Activated T-cell treated with anti-CD3 and anti-CD28 coated beads for 4 hours (primary cell): Measurements from ENCODE around the gene SMARCA2.

ENCODE experiments used
- DNase-seq: peaks from one replicate; pipeline ENCODE4 v3.0.0-alpha.2; 2020

SMARCA2 gene

DNA sequence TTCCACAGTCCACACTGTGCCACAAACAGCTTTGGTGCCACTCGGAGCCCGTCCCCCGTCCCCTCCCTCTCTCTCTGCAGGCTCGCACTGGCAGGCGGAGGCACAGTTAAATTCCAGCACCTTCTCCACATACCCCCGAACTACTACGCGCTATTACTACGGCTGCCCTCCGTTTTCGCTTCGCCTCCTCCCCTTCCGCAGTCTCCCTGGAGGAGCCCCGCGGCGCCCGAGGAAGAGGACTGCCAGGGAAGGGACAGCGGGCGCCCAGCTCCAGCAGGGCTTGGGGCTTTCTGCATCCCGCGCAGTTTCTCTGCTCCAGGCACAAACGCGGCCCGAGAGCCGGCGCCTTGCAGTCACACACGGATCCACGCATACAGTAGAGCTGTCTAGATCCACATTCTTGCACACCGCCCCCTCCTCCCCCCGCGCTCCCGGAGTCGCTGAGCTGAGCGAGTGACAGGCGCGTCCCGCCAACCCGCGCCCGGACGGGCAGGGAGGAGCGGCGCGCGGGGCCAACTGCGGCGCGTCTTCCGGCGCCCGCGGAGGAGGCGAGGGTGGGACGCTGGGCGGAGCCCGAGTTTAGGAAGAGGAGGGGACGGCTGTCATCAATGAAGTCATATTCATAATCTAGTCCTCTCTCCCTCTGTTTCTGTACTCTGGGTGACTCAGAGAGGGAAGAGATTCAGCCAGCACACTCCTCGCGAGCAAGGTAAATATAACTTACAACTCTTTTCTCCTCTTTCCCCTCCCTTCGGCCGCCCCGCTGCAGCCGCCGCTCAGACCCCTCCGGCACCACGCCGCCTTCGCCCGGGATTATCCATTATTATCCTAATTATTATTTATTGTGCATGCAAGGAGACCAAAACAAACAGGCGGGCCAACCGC, at the start of gene SMARCA2:
SMARCA2 (plus strand) TSS at position 652 of the 885 bp plus-strand sequence. CDS start 13,676 bp downstream, outside the sequence.
- peak; percentile 95 for DNase-seq

DNA sequence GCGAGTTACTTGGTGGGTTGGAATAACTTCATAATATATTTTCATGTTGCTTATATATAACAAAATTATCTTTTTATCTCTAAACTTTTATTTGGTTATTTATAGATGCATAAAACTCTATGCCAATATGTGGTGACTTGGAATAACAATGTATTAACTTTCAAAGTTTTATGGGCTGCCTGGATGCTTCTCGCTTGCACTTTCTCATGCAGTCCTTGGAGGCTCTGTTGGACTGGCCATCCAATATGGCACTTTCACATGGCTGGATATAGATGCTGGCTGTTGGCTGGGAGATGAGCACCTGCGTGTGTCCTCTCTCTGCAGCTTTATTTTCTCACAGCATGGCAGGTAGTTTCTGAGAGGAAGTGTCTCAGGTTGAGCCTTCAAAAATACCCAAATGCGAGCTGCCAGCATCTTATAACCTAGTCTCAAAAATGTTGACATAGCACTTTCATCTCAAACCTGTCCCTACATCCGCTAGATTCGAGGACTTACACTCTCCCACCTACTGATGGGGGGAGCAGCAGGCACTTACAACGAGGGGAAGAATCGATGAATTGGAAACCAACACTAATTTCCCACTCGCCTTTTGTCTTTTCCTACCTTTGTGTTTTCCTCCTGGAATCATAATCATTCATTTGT, 48.3 kb upstream of the SMARCA2 start:
- DNase-seq = no peak

DNA sequence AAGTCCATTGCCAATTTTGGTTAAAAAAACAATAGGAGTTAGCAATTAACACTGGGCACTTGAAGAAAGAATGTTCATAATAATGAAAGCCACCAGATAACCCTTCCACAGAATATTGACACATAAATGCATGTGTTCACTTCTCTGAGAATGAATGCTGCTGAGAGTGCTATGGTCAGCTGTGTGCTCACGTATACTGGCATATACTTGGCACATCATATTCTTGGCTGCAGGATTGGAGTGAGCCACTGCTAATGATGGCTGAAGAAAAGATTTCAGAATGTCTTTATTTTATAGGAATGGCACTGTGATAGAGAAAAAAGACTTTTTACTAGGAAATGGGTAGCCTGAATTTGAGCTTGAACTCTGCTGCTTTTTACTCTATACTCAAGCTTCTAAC, 46.0 kb upstream of the SMARCA2 start:
- no peak for DNase-seq

DNA sequence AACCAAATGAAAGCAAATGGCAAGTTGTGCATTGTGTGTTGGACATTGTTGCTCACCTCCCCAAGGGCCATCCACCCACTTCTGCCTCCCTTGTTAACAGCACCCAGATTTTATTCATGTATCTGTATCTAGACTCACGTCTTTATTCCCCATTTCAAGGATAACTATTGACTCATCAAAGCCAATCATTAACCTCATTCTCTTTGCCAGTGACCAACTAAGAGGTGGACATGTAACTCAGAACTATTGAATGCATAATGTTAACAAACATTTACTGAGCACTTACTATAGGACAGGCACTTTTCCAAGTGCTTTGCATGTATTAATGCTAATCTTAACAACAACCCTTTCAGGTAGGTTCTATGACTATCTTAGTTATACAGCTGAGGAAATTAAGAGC, 45.2 kb upstream of the SMARCA2 start:
- no peak for DNase-seq

DNA sequence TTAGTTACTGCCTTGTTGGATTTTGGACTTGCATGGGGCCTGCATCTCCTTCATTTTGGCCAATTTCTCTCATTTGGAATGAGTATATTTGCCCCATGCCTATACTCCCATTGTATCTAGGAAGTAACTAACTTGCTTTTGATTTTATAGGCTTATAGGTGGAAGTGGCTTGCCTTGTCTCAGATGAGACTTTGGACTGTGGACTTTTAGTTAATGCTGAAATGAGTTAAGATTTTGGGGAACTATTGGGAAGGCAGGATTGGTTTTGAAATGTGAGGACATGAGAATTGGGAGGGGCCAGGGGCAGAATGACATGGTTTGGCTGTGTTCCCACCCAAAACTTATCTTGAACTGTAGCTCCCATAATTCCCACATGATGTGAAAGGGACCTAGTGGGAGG, 42.5 kb upstream of the SMARCA2 start:
- no peak for DNase-seq

DNA sequence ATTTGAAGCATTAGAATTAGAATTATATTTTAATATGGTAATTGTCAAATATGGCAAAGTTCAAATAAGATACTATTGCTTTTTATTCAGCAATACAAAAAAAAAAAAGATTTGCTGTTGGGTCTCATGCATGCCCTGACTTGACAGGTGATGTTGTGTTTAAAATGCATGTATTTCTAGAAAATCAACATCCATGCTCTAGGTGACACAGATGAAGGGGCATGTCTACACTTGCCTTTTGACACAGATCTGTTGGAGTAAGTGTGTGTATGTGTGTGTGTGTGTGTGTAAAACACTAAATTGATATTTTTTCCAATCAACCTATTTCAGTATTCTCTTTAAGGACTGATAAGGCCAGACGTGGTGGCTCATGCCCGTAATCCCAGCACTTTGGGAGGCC, 38.1 kb upstream of the SMARCA2 start:
- DNase-seq = no peak

DNA sequence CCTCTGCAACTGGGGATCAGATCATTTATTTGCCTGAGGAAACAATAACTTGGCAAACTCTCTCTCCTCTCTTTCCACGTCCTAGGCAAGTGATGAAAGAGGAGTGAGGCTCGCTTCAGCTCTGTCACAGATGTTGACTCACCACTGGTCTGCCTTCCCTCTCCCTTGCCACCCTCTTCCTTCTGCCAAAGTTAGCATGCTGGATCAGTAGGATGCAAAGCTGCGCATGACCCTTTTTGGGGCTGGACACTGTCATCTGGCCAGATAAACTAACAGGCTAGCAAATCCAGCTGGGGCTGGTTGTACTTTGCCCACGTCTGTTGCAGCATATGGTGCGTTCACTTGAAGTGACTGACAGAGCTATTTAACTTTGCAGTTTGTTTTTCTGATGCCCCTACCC, 36.2 kb upstream of the SMARCA2 start:
- no peak for DNase-seq

DNA sequence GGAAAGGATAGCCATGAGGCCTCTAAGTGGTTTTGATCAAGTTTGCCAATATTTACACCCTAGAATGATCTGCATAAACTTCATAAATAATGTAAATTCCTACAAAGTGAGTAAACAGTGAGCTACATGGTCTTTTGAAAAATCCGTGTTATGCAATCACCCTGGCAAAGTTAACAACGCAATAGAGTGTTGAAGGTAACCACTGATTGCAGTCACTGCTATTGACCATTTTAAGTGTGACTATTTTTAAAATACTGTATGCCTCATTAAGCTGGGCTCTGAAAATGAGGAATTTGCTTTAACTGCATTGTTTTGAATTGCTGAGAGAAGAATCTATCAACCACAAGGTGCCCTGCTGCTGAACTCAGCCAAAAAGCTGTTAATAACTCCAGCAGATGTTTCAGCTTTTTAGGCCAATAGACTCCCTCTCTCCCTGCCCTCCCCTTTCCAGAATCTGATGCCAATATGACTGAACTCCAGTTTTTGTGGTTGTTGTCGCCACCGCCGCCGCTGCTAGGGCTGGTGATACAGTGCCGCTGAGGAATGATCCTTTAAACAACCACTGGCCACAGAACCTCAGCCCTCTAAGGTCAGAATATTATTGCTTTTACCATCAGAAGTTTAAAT, 35.3 kb upstream of the SMARCA2 start:
- DNase-seq = no peak

DNA sequence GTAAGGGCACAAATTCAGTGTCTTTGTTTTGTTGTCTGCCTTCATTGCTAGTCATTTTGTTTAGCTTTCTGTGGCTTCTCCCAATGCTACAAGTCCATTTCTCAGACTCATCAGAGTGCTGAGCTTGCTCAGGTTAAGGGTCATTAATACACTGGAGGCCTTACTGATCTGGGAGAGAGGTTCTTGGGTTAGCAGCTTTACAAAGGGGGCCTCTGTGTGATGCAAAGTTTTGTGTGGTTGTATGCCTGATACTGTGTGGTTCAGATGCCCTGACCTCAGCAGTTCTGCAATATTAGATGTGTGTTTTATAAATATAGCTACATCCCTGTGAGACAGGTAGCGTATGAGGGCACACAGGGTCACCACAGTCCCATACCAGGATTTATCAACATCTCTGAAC, 34.8 kb upstream of the SMARCA2 start:
- DNase-seq = no peak

DNA sequence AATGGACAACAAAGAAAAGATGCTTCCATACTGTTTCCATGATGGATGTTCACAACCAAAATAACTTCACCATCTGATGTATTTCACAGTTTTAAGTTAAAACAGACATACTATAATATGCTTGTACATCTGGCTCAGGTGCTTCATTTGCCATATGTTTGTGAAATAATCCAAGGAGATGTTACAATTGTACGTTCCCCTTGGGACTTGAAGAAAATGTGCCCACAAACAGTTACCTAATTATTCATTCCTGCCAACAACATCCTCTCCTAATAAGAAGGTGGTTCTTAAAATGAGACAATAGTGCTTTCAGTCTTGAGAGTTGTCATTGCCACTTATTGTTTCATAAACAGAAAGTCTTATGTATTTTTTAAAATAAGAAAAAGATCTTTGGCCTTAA, 33.1 kb upstream of the SMARCA2 start:
- DNase-seq = no peak

DNA sequence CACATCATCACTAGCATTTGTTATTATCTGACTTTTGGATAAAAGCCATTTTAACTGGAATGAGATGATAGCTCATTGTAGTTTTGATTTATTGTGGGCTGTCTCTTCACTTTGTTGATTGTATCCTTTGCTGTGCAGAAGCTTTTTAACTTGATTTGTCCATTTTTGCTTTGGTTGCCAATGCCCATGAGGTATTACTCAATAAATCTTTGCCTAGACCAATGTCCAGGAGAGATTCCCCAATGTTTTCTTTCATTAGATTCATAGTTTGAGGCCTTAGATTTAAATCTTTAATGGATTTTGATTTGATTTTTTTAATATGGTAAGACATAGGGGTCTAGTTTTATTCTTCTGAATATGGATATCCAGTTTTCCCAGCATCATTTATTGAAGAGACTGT, 28.8 kb upstream of the SMARCA2 start:
- DNase-seq = no peak

DNA sequence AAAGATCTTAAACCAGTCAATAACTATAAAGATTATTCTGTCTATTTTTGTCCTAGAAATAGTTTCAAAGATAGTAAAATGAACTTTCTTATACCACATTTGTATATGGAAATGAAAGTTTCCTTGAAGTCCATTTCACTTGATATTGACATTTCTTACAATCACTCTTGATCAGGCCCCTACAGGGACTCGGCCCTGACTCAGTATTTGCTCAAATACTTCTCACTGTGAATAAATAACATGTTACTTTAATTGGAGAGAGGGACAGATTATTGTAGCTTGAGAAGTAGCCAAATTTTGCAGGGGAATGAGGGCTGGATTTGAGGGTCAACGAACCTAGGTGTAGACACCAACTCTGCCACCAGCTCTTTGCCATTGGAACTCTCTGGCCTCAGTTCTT, 25.6 kb upstream of the SMARCA2 start:
- DNase-seq = no peak

DNA sequence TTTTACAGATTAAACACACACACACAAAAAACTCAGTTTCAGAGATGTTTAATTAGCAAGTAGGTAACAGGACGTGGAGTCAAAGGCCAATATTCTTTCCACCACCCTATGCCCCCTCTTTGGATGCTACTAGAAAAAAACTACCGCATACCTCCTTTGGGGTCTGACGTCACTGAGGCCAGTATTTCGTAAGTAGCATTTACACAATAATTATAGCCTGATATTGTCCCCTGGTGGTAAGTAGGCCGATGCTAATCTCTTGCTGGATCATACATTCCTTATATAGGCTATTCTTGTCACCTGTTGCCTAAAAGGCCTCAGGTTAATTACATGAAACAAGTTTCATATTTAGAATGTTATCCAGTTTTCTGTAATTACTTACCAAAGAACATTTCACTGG, 21.0 kb upstream of the SMARCA2 start:
- no peak for DNase-seq

DNA sequence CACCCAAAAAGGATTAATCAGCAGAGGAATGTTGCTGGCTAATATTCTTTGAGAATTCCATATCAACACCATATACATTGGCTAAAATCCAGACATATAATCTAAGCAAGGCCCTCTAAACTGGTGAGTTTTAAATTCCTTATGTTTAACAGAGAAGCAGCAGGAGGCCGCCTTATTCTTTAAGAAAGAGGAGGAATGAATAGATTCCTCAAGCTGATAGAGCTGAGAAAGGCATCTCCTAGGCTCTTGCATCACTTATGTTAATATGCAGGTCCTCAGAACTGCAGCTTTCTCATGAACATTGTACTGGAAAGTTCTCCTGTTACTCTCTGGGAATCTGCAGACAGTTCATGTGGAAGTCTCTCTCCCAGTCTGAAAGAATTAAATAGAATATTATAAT, 20.1 kb upstream of the SMARCA2 start:
- no peak for DNase-seq

DNA sequence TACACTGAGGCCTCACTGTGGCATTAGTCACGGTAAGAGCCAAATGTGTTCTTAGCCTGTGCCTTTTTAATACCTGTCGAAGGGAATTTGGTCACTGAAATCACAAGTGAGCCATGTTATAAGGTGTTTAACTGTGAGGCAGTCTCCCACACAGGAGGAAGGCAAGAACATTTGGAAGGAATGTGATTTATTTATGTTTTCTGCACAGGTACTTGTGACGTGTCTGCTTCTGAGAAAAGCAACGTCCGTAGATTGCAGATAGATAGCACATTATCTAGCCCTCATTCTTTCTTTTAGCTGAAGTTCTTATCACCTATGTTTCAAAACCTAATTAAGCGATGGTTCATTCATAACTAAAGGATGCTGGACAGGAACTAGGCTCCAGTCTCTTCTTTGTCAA, 19.0 kb upstream of the SMARCA2 start:
- no peak for DNase-seq

DNA sequence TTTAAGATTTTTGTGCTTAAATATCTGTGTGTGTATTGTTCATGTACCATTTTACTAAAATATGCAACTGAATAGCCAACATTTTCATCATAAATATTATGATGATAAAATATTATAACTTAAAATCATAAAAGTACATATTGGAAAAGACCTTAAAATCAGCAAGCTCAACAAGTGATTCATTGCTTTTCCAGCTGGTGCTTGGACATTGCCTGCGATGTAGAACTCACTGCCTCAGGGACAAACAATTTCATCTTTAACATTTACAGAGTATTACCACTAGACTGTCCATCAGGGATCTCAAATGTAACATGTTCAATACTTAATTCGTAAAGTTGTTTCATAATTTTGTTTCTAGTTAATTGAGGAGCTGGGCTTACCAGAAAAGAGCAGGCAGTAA, 17.5 kb upstream of the SMARCA2 start:
- DNase-seq = no peak

DNA sequence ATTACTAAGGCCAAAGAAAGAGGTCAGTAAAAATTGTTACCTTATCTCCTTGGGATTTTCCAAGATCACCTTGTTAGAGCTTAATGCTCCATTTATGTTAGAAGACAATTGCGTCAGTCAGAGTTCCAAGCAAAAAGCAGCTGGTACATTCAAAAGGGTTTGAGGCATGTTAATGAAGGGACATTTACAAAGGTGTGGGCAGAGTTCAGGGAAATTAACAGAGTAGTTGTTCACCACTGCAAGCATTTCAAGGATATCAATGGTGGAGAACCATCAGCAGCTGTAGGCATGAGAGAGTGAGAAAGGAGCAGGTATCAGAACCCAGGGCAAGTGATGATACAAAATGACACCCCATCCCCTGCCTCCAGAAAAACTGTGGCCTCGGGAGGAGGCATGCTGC, 17.0 kb upstream of the SMARCA2 start:
- no peak for DNase-seq

DNA sequence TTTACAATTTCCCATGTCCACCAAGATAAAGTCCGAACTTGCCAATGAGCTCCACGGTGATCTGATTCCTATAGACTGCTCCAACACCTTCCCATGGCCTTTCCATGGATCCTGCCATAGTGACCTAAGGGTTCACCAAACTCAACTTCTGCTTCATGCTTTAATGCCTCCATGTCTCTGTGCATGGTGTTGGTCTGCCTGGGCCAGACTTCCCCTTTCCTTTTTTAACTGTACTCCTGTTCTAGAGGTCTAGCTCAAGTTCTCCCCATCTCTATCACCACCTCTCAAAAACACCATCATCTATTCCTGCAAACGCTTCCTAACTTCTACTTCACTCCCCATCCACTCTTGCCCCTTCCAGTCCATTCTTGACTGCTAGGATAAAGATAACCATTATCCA, 14.8 kb upstream of the SMARCA2 start:
- DNase-seq = no peak

DNA sequence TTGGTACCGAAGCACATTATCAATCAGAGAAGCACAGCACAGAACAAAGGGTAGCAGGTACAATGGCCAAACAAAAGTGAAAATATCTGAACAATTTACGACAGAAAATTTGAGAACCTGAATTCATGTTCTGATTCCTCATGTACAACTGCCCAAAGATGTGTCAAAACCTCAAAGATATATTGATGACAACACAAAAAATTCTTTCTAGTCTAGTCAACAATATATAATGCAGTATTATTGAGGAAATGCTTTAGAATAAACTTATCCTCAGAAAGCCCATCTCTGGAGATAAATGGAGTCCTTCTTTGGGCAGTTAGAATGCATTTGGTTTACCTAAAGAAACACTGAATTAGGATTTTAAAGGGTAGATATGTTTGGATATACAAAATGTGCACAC, 6.8 kb upstream of the SMARCA2 start:
- no peak for DNase-seq

DNA sequence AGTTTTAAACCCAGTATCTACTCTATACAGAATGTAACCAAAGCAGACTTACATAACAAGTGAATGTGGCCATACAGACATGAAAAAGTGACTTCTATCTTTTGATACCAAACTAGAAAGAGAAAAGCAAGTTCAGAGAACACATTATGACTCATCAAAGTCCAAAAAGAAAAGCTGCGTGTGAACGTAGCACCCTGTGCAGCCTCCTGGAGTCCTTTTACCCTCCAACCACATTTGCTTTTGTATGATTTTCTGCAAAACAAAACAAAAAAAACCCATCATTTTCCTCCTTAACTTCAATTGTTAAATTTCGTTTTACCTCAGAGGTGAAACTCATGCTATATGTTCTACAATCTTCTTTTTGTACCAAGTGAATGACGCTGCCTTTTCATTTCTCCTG, 2.8 kb upstream of the SMARCA2 start:
- DNase-seq = no peak

DNA sequence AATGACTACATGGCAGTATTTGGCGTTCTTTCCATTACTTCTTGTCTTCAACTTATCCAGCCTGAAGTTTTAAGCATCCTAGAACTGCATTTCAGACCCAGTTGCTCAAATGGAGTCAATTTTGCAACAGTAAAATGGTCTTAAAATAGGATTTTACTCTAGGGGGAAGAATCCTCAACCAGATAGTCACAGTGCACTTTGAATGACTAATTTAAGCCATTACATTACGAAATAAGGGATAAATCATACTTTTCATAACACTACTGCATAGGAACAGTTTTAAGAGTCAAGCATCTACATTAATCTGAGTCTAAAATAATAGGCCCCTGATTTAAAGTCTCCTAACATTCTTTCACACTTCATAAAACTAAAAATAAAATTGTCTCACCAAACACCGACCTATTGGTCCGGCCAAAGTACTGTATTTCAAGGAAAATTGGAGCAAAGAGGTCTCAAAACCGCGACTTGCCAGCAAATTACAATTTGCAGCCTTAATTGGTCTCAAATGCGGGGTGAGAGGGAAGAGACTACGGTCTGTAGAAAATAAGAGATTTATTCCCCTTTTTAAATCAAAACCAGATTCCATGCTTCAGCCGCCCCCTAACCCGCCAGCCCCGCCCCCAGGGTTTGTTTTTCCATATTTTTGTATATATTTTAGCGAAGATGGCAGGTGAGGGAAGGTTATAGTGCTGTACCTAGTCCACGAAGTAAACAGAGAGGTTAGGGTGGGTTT, 1.2 kb upstream of the SMARCA2 start:
- DNase-seq = no peak

DNA sequence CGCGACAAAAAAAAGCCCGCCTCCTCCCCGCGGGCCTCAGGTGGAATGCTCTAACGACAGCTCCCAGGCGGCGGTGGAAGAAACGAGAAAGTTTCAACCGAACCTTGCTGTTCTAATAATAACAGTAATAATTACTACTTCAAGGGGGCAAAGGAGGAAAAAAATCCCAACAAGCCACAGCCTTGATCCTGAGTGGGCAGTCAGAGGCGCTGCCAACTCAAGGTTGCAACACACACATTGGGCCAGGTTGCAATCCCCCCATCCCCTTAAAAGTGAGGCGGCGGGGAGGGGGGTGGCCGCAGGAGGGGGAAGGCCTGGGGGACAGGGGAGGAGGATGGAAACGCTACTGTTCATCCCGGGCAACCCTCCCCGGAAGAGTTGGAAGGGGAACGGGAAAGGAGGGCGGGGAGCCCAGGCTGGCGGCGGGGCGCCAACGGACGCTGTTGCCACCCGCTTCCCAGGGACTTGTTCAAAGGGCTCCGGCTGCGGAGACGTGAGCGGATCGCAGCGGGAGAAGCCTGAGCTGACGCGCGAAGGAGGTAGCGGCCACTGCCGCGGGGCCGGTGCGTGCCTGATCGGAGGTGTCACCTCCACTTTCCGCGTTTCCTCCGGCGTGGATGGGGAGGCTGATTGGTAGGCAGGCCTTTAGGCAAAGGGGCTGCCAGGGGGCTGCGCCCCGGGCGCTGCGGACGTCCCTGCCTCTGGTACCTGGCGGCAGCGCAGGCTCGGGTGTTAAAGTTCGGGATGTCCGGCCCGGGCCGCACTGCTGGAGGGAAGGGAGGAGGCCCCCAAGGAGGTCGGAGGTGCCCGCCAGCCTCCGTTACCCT, 647 bp downstream of the SMARCA2 start:
- DNase-seq = no peak
